ENCODE measurements around the gene NR3C2.
"Not testable (repeated sequence)": the region's sequence is repeated elsewhere in the genome, so short reads cannot be mapped to it uniquely, and the experiment has no call there.

NR3C2 gene

DNA sequence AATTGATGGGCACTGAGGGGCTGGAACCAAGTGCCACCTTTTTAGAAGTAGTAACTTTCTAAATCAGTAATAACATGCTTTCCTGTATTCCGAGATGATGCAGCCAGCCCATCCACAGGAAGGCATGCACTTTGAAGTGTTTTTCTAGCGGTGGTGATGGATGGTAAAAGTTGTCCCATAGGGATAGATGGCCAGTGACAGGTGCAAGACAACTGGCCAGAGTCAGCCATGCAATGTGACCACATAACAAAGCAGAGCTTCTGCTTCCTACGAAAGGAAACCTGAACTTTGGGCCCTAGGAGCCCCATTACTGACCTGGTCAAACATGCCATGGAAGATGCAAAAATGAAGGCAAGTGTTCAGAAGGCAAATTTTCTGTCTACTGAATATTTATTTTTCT is 72.3 kb downstream of the NR3C2 start:
- no peak for DNase-seq (ENCODE audit: low spot score)

- no peak for DNase-seq (ENCODE audit: low spot score)
Observed at GRCh38 chr4:148367756-148368155, 74.5 kb downstream of the NR3C2 start.

DNA sequence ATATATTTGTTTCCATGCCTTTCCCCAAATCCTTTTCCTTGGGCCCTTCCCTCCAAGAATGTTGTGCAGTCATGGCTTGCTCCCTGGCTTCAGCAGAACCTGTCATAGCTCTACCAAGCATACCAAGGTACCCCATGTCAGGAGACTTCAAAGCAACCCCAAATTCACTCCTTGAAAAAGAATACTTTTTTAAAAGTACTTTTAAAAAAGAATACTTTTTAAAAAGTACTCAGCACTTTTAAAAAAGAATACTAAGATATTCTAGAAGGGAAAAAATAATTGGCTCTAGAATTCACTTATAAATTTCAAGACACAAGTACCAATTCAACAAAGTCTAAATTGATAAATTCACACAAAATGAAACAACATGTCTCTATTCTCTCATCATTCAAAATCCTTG is 76.0 kb downstream of the NR3C2 start:
- DNase-seq (ENCODE audit: low spot score): no peak

DNA sequence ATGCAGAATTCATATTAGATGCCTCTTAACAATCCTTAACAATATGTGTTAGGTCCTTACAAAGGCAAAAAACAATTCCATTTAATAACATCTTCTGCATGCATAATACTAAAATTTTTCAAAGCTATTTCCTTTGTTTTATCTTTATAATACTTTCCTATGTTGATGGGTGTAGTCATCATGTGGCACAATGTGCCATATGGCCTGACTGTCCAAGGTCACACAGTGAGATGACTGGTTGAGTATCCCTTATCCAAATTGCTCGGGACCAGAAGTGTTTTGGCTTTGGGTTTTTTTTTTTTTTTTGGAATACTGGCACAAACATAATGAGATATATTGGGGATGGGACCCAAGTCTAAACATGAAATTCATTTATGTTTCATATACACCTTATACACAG is 77.7 kb downstream of the NR3C2 start:
- DNase-seq (ENCODE audit: low spot score): no peak

DNA sequence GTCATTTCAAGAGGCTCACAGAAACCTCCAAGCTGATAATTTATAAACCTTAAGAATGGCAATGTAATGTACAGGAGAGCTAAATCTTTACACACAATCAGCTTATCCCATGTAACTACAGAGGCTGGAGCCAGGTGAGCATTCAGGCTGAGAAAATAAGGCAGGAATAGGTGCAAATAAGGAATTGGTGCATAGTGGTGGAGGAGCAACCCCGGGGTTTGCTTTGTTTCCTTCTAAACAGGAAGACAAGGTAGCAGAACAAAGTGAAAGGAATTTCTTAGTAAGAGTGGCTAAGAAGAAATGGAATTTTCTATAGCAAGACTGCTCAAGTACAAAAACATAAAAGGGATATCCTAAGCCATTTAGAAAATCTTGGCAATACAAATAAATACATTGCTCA is 82.4 kb downstream of the NR3C2 start:
- DNase-seq (ENCODE audit: low spot score): no peak

DNA sequence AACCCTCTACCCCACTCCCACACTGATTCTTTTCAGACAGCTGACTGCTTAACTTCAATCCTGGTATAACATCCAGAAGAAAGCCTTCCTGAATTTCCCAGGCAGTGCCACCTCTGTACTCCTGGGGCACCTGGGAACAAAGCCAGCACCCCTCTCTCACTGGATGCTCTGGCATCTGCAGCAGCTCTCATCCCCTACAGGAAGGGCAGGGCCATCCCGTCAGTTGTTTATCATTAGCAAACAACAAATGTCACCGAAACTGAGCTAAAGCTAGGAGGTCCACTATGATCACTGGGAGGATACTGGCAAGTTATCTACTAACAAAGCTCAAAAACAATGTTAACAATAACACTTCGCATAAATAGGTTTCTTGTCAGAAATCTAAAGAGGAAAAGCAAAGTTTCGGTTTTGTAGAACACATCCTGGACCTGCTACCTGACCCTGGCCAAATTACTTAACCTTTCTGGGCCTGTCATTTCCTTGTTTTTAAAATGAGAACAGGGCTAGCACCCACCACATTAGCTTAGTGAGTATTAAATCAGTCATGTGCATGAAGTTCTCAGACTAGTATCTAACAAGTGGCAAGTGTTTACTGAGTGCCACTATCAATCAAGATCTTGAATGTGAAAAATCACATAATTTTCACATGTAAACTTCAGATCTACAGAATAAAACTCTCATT is 86.6 kb downstream of the NR3C2 start:
- no peak for DNase-seq (ENCODE audit: low spot score)

- DNase-seq (ENCODE audit: low spot score): no peak
Observed at GRCh38 chr4:148354186-148354585, 88.0 kb downstream of the NR3C2 start.

DNA sequence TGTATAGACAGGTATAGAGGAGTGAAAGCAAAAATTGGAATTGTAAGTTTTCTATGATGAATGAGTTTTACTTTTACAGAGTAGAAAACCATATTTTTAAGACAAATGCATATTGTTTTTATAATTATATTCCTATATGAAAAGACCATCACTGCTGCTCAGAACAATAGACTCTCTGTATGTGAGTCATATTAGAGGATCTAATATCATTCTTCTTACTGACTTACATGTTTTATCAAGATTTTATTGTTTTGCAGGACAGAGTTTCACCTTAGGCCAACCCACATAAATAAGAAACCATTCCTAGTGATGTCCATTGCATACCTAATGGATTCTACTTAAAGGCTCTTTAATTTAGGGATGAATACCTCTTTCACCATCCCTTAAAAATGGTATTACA is 88.6 kb downstream of the NR3C2 start:
- no peak for DNase-seq (ENCODE audit: low spot score)

DNA sequence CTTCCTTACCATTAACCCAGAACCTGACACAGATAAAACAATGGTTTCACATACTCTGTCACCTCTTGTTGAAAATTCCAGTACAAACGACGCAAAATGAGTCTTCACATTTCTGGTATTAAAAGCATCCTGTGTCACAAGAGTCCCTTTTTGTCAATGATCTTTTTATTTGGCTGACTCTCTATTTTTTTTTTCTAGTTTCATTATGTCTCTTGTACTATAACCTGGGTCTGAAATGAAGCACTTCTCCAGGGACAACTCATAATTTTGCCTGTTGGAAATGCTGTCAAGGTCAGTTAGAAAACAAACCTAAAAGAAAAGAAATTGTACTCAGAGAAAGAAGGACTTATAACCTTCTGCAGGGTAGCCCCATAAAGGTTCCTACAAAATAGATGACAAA is 93.1 kb downstream of the NR3C2 start:
- DNase-seq (ENCODE audit: low spot score): no peak

DNA sequence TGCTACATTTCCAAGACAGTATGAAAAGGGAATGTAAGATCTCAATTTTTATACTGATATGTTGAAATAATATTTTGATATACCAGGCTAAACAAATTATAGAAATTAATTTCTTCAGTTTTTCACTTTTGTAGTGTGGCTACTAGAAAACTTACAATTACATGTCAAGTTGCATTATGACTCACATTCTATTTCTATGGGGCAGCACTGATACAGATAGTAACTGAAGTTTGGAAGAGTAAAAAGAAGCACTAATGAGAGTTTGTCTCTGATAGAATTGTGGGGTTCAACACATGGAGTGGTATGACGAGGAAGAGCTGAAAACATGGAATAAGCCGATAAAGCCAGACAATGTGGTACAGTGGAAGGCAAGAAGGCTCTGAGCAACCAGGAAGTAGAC is 95.6 kb downstream of the NR3C2 start:
- no peak for DNase-seq (ENCODE audit: low spot score)

DNA sequence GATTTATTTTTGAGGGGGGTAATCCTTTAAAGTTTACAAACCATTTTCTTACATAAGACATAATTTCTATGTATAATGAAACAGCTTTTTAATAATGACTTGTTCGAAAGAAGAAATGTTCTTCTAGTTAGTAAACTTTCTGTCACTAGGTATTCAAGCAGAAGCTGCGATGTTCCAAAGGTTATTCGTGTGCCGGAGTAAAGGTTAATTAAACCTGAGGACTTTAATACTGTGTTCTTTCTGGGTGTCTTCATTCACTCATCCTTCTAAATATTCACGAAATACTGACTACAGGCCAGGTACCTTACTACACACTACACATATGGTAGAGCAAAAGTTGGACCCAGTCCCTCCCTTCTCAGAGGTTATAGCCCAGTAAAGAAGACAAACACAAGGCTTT is 96.7 kb downstream of the NR3C2 start:
- DNase-seq (ENCODE audit: low spot score): no peak

DNA sequence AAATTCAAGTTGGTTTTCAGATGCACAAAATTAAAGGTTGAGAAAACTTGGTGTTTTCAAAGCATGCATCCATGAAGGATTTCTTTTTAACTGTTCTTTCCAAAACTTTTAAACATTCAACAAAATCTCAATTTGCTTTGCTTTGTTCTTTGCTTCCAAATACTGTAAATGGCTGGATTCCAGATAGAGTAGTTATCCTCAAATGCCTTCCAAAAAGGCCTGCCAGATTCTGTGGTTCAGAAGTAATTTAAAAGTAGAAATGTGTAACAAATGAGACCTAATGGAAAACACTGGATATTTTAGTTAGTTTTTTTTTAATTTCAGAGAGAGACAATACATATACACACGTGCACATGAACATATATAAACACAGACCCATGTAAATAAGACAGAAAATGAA is 97.3 kb downstream of the NR3C2 start:
- no peak for DNase-seq (ENCODE audit: low spot score)

GRCh38 chr4:148344352-148344751 is 97.9 kb downstream of the NR3C2 start:
- DNase-seq (ENCODE audit: low spot score): no peak

DNA sequence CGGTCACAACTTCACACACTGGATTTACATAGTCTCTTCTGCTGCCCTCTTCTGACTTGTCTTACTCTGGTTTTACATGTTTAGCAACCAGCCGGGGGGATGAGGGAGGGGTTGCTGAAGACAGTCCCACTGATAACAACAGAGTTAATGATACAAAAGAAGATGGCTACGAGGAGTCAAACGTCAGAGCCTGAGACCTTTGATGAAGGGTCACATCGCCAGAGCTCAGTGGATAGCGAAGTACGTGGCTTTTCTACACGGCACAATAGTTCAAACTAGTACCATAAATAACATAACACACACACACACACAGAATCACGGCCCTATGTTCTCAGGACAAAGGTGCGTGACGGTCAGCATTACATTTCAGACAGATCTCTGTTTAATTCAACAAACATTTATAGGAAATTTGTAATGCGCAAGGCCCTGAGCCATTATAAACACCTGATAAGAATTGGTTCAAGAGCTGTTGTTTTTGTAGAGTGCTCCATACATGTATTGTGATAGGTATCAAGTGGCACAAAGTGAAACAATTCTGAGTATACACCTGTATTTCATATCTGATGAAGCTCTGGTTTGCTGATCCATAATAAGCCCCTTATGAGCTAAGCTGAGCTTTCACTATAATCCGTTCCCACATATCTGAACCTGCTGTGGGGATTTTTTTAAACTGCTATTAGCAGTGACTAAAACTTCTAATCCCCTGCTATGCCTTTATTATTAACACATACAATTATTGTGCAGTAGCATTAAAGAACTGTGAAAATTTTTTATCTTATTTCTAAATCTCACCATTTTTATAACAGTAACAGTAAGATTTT is 100.0 kb downstream of the NR3C2 start:
- DNase-seq (ENCODE audit: low spot score): no peak

GRCh38 chr4:148335133-148335532 is 107.1 kb downstream of the NR3C2 start:
- no peak for DNase-seq (ENCODE audit: low spot score)

GRCh38 chr4:148333265-148333664 is 108.9 kb downstream of the NR3C2 start:
- no peak for DNase-seq (ENCODE audit: low spot score)

DNA sequence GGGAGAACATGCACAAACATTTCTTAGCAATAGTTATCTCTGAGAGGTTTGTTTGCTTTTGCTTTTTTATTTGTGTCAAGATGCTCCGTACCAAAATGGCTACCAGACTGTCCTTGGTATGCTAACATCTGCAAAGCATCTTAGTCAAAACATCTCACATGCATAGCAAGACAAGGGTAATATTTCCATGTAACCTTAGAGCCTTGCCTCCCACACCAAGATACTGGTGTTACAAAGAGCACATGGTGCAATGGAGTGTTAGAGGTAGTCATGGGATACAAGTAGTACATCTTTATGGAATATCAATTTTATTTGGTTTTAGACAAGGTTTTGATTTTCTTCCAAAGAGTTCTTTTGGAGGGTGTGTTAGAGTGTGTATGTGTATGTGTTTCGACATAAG is 109.7 kb downstream of the NR3C2 start:
- DNase-seq (ENCODE audit: low spot score): no peak

DNA sequence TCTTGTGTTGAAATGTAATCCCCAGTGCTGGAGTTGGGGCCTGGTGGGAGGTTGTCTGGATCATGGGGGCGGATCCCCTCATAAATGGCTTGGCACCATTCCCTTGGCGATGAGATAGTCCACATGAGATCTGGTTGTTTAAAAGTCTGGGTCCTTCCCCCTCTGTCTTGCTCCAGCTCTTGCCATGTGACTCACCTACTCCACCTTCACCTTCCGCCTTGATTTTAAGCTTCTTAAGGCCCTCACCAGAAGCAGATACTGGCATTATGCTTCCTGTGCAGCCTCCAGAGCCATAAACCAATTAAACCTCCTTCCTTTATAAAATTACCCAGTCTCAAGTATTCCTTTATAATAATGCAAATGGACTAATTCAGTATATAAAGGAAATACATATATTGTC is 111.5 kb downstream of the NR3C2 start:
- no peak for DNase-seq (ENCODE audit: low spot score)

DNA sequence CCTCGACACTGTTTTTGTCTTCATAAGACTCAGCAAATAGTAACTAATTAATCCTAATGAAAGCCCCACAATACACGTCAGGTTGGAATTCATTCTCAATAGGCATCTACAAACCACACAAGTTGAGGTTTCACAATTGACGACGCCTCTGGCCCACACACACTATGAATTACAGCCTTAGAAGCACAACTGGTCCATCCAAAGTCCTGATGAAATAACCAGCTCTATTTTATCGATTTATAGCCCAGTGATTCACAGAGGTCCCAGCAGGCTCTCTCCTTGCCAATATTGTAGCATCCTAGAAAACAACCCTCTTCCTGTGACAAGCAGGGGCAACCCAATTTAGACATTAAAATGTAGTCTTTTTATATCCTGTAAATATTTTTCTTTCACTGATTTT is 112.1 kb downstream of the NR3C2 start:
- no peak for DNase-seq (ENCODE audit: low spot score)

DNA sequence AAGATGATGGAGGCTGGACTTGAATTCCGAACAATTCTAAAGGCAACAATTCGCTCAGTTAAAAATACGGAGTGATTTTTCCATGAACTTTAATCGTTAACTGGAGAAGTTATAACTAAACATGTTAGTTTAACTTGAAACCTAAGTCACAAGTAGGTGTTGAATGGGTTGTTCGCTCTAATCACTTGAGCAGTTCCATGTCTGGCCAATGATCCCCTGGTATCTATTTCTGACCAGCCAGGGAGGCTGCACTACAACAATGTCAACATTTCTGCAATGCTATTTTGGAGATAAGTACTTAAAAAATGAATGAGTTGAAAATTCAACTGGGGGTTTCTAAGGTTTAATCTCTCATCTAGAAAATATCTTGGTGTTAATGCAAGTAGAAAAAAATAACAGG is 112.5 kb downstream of the NR3C2 start:
- no peak for DNase-seq (ENCODE audit: low spot score)

GRCh38 chr4:148327683-148328082 is 114.5 kb downstream of the NR3C2 start:
- no peak for DNase-seq (ENCODE audit: low spot score)

DNA sequence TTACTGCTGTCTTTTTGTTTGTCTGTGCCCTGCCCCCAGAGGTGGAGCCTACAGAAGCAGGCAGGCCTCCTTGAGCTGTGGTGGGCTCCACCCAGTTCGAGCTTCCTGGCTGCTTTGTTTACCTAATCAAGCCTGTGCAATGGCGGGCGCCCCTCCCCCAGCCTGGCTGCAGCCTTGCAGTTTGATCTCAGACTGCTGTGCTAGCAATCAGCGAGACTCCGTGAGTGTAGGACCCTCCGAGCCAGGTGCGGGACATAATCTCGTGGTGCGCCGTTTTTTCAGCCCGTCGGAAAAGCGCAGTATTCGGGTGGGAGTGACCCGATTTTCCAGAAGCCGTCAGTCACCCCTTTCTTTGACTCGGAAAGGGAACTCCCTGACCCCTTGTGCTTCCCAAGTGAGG is 118.9 kb downstream of the NR3C2 start:
- not testable (repeated sequence) for DNase-seq (ENCODE audit: low spot score)

- no peak for DNase-seq (ENCODE audit: low spot score)
Observed at GRCh38 chr4:148315049-148315448, 127.2 kb downstream of the NR3C2 start.

- DNase-seq (ENCODE audit: low spot score): no peak
Observed at GRCh38 chr4:148312956-148313490, 129.2 kb downstream of the NR3C2 start.

Measured in AG20443 (cell line).